OCI-LY3 (cell line): ENCODE data around the gene EIF4B.

Experiments
- CTCF ChIP-seq: fragments of 200-600, 300-600 bp; sonication (generic); IDR thresholded peaks from 2 replicates; pipeline ENCODE4 v1.5.1; 2014; ENCODE audit warnings: antibody characterized with exemption, low read length, low read depth
- EZH2phosphoT487 ChIP-seq: fragments of 200-600 bp; shearing (Covaris generic); IDR thresholded peaks from 2 replicates; pipeline ENCODE4 v1.6.1; 2018; ENCODE audit warnings: antibody characterized with exemption, mixed run types, low read depth

GRCh38 chr12:53051881-53052412 lies 45.7 kb downstream of the EIF4B start:
- TF ChIP-seq CTCF (no peak), EZH2phosphoT487 (no peak)
